ENCODE measurements around the gene LIN9. TPM values are rescaled to one million over a fixed set of nuclear protein-coding genes. Genes with fewer than 3 reads are reported as not detected.

The LIN9 gene
- total RNA-seq, 4 donors from 2014 or later = 1.9 to 3.3 (median 2.6) TPM

DNA sequence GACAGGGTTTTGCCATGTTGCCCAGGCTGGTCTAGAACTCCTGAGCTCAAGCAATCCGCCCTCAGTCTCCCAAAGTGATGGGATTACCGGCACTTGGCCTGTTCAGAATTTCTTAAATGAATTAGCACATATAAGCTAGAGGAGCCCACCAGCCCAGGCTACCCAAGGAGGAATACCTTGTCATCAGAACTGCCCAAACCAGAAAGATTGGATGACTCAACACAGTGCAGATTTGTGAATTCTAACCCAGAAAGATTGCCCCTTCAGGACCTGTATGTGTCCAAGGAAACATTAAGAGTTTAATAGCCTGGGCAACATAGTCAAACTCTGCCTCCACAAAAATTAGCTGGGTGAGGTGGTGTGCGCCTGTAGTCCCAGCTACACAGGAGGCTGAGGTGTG, 14.0 kb upstream of the LIN9 start:
- Histone ChIP-seq H3K36me3 (no peaks in the 10 kb centered on the region), H3K27ac (no peak overlapping the region), H3K4me1 (no peaks in the 10 kb centered on the region), H3K9me3 (no peaks in the 10 kb centered on the region), H3K4me3 (replicated peaks in 1 of 3) (no peak overlapping the region), H3K27me3 (no peaks in the 10 kb centered on the region)
- 86 to 93% methylated on average over 3 of the region's 3 CpGs for WGBS, 2 donors
- no peak for DNase-seq
- no peak for TF ChIP-seq POLR2A (IDR thresholded peaks at IDR 0.05)
- TF ChIP-seq, protein P1, sequence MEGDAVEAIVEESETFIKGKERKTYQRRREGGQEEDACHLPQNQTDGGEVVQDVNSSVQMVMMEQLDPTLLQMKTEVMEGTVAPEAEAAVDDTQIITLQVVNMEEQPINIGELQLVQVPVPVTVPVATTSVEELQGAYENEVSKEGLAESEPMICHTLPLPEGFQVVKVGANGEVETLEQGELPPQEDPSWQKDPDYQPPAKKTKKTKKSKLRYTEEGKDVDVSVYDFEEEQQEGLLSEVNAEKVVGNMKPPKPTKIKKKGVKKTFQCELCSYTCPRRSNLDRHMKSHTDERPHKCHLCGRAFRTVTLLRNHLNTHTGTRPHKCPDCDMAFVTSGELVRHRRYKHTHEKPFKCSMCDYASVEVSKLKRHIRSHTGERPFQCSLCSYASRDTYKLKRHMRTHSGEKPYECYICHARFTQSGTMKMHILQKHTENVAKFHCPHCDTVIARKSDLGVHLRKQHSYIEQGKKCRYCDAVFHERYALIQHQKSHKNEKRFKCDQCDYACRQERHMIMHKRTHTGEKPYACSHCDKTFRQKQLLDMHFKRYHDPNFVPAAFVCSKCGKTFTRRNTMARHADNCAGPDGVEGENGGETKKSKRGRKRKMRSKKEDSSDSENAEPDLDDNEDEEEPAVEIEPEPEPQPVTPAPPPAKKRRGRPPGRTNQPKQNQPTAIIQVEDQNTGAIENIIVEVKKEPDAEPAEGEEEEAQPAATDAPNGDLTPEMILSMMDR (IDR thresholded peaks at IDR 0.05) = no peak
- intact Hi-C loops (cut with DNase I) = no loop called here

DNA sequence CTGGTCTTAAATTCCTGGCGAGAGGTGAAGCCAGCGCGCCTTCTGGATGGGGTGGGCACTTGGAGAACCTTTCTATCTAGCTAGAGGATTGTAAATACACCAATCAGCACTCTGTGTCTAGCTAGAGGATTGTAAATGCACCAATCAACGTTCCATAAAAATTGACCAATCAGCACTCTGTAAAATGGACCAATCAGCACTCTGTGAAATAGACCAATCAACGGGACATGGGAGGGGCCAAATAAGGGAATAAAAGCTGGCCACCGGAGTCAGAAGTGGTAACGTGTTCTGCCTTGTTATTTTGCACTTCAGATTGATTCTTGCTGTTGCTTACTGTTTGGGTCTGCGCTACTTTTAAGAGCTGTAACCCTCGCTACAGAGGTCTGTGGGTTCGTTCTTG, 12.0 kb upstream of the LIN9 start:
- DNase-seq = no peak
- no peaks in the 10 kb centered on the region for H3K9me3 ChIP-seq
- H3K36me3 ChIP-seq = no peaks in the 10 kb centered on the region
- intact Hi-C loops (cut with DNase I) = no loop called here
- TF ChIP-seq, protein P1 (IDR thresholded peaks at IDR 0.05) = no peak
- TF ChIP-seq POLR2A (IDR thresholded peaks at IDR 0.05) = no peak
- H3K4me1 ChIP-seq = no peaks in the 10 kb centered on the region
- no peak overlapping the region for H3K27ac ChIP-seq
- H3K4me3 ChIP-seq (replicated peaks in 1 of 3) = no peak overlapping the region
- 91 to 95% methylated on average over 10 of the region's 10 CpGs for WGBS, 2 donors
- H3K27me3 ChIP-seq = no peaks in the 10 kb centered on the region

DNA sequence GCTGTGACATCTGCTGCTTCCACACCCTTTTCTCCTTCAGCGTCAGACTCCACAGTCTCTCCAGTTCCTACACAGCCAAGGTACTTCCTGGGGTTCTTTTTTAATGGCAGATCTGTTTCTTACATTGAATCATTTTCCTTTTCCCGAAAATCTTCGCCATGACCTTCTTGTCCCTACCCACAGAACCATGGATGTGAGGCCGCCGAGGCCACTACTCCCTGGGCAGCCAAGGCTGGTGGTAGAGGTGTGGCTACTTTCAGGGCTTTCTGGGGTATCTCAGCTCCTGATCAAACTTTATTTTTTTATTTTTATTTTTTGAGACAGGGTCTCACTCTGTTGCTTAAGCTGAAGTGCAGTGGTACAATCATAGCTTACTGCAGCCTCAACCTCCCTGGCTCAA, 9.5 kb upstream of the LIN9 start:
- H3K36me3 ChIP-seq = no peaks in the 10 kb centered on the region
- no peak for DNase-seq
- intact Hi-C loops (cut with DNase I) = no loop called here
- no peaks in the 10 kb centered on the region for H3K27me3 ChIP-seq
- H3K4me1 ChIP-seq = no peaks in the 10 kb centered on the region
- WGBS, 2 donors = 93 to 95% methylated on average over 5 of the region's 5 CpGs
- H3K4me3 ChIP-seq (replicated peaks in 1 of 3) = no peak overlapping the region
- no peak overlapping the region for H3K27ac ChIP-seq
- TF ChIP-seq, protein P1 (IDR thresholded peaks at IDR 0.05) = no peak
- no peak for TF ChIP-seq POLR2A (IDR thresholded peaks at IDR 0.05)
- no peaks in the 10 kb centered on the region for H3K9me3 ChIP-seq

DNA sequence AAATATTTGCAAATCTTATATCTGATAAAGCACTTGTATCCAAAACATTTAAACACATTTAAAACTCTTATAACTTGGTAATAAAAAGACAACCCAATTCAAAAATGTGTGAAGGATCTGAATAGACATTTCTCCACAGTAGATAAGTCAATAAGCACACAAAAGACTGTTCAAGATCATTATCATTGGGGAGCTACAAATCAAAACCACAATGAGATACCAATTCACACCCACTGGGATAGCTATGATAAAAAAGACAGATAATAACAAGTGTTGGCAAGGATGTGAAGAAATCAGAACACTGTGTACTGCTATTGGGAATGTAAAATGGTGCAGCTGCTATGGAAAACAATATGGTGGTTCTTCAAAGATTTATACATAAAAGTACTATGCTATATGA, 5.1 kb upstream of the LIN9 start:
- H3K36me3 ChIP-seq = no peaks in the 10 kb centered on the region
- no peak for TF ChIP-seq POLR2A (IDR thresholded peaks at IDR 0.05)
- TF ChIP-seq, protein P1 (IDR thresholded peaks at IDR 0.05) = no peak
- H3K9me3 ChIP-seq = no peaks in the 10 kb centered on the region
- H3K4me3 ChIP-seq (replicated peaks in 1 of 3) = no peak overlapping the region
- no peak overlapping the region for H3K27ac ChIP-seq
- H3K4me1 ChIP-seq = peaks cover 0 to 7% of the 10 kb centered on the region in 2 donors
- H3K27me3 ChIP-seq = no peaks in the 10 kb centered on the region
- no peak for DNase-seq
- intact Hi-C loops (cut with DNase I) = no loop called here

DNA sequence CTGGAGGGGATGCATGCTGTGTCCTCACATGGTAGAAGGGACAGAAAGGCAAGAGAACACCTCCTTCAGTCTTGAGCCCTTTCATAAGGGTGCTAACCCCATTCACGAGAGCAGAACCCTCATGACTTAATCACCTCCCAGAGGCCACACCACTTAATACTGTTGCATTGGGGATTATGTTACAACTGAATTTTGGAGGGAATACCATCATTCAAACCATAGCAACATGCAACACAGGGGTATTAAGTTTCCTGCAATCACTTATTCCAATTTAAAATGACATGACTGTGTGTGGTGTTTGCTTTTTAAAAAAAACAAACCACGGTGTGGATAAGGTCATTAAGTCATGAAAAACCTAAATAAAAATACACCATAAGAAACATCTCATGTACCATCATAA, 3.1 kb upstream of the LIN9 start:
- H3K4me3 ChIP-seq (replicated peaks in 1 of 3) = no peak overlapping the region
- intact Hi-C loops (cut with DNase I) = no loop called here
- H3K36me3 ChIP-seq = no peaks in the 10 kb centered on the region
- 77 to 85% methylated on average over 2 of the region's 2 CpGs for WGBS, 2 donors
- no peaks in the 10 kb centered on the region for H3K27me3 ChIP-seq
- no peak for DNase-seq
- peaks cover 2 to 11% of the 10 kb centered on the region in 2 donors for H3K4me1 ChIP-seq
- TF ChIP-seq POLR2A (IDR thresholded peaks at IDR 0.05) = no peak
- TF ChIP-seq, protein P1 (IDR thresholded peaks at IDR 0.05) = no peak
- H3K27ac ChIP-seq = no peak overlapping the region
- no peaks in the 10 kb centered on the region for H3K9me3 ChIP-seq

All from thyroid gland (tissue), 4 donors.